Measurements from ENCODE around the gene NHERF2. TPM values are rescaled to one million over a fixed set of nuclear protein-coding genes. Genes with fewer than 3 reads are reported as not detected.

NHERF2 gene
- total RNA-seq, 2 experiments from 2014 or later, result 1.9 to 2.7 TPM

DNA sequence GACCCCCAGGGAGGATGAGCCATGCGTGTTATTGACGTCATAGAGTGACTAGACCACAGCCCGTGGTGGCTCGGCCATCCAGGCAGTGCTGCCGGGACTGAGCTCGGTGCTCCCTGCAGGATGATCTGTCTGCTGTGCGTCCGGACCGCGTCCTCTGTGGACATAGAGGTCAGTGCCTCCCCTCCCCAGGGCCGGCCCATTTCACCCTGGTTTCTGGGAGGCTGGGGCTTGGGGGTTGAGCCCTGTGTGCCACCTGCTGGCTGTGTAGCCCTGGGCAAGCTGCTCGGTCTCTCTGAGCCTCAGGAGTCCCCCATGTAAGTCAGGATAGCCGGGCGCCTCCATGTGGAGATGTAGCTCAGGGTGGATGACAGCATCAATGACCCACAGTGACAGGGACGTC, 29.4 kb downstream of the NHERF2 start:
- Mint-ChIP-seq H3K9me3 (ENCODE audit: low read depth) (no peaks in the 10 kb centered on the region), H3K4me1 (no peaks in the 10 kb centered on the region), H3K36me3 (ENCODE audit: low read depth) (peaks cover 1% of the 10 kb centered on the region), H3K27ac (no peak overlapping the region), H3K4me3 (no peak overlapping the region), H3K27me3 (no peaks in the 10 kb centered on the region)
- CTCF ChIA-PET, result no interaction called here
- DNase-seq (peak; percentile 19), ATAC-seq (no peak)
- intact Hi-C loops (cut with DNase I, micrococcal nuclease), result no loop called here
- POLR2A ChIA-PET, result no interaction called here

DNA sequence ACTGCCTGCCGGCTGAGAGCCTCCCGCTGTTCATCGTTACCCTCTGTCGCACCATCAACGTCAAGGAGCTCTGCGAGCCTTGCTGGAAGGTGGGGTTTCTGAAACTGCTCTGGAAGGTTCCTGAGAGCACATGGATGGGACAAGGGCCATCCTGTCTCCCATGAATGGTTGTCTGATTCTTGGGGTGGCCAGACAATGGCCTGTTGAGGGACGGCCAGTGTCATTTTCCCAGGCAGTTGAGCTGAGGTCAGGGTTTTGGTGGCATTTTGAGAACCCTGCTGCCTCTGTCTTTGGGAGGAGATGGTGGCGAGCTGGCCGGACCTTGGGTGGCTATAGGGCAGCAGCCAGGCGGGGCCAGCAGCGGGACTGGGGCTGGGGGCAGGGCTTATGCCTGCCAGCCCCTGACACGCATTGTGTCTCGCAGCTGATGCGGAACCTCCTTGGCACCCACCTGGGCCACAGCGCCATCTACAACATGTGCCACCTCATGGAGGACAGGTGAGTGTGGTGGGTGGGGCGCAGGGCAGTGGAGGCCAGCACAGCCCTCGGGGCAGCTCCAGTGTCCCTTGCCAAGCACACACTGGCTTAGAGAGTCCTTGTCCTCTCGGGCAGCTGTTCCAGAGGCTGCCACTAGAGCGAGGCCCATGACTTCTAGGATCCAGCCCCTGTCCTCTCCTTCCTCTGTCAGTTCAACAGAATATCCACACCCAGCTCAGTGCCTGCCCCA, 30.1 kb downstream of the NHERF2 start:
- ATAC-seq (no peak), DNase-seq (no peak)
- Mint-ChIP-seq H3K9me3 (ENCODE audit: low read depth) (no peaks in the 10 kb centered on the region), H3K27me3 (no peaks in the 10 kb centered on the region), H3K4me1 (no peaks in the 10 kb centered on the region), H3K4me3 (no peak overlapping the region), H3K27ac (no peak overlapping the region), H3K36me3 (ENCODE audit: low read depth) (peaks cover 1% of the 10 kb centered on the region)
- intact Hi-C loops (cut with DNase I, micrococcal nuclease), result no loop called here
- ChIA-PET POLR2A (no interaction called here), CTCF (interaction anchor here (0.6 to 0.7 kb wide), 2 partner anchors 37 to 485 kb away, joined by 3 read pairs; no protein-coding TSS in a partner anchor)

DNA sequence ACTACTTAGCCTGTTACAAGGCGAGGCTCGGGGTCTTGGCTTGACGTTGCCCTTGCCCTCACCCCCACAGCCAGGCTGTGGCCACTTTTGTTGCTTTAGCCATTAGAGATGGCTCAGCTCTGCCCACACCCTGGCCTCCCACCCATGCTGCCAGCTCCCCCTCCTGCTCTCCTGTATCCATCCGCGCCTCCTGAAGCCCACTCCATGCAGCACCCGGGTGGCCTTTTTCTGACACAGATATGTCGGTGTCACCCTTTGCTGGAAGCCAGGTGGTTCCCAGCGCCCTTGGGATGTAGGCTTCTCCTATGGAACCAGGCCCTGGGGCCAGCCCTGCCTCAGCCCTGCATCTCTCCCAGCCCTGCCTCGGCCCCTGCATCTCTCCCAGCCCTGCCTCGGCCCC, 30.7 kb downstream of the NHERF2 start:
- no peaks in the 10 kb centered on the region for H3K4me1 Mint-ChIP-seq
- POLR2A ChIA-PET, result no interaction called here
- no peak overlapping the region for H3K4me3 Mint-ChIP-seq
- no peaks in the 10 kb centered on the region for H3K9me3 Mint-ChIP-seq (ENCODE audit: low read depth)
- H3K27ac Mint-ChIP-seq, result no peak overlapping the region
- DNase-seq (no peak), ATAC-seq (no peak)
- CTCF ChIA-PET, result interaction anchor here (0.6 to 0.7 kb wide), 2 partner anchors 37 to 486 kb away, joined by 3 read pairs; no protein-coding TSS in a partner anchor
- peaks cover 1% of the 10 kb centered on the region for H3K36me3 Mint-ChIP-seq (ENCODE audit: low read depth)
- H3K27me3 Mint-ChIP-seq, result no peaks in the 10 kb centered on the region
- intact Hi-C loops (cut with DNase I, micrococcal nuclease), result no loop called here

DNA sequence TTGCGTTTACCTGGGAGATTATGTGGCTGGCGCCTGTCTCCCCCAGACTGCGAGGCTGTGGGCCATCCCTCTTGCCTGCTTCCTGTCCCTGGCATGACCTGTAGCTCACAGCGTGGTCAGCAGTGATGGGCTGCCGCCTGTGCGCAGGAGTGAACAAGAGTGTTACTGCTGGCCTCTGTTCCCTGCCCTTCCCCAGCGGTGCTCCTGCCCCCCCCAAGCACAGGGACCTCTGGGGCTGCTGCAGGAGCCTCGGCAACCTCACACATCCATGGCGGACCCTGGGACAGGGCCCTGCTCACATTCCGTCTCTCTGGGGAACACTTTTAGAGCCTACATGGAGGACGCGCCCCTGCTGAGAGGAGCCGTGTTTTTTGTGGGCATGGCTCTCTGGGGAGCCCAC, 31.7 kb downstream of the NHERF2 start:
- H3K27me3 Mint-ChIP-seq, result no peaks in the 10 kb centered on the region
- H3K4me3 Mint-ChIP-seq, result no peak overlapping the region
- ChIA-PET CTCF (no interaction called here), POLR2A (no interaction called here)
- no peaks in the 10 kb centered on the region for H3K9me3 Mint-ChIP-seq (ENCODE audit: low read depth)
- H3K4me1 Mint-ChIP-seq, result no peaks in the 10 kb centered on the region
- H3K27ac Mint-ChIP-seq, result no peak overlapping the region
- no peak for ATAC-seq
- peaks cover 1% of the 10 kb centered on the region for H3K36me3 Mint-ChIP-seq (ENCODE audit: low read depth)
- no peak for DNase-seq
- intact Hi-C loops (cut with DNase I, micrococcal nuclease), result no loop called here

DNA sequence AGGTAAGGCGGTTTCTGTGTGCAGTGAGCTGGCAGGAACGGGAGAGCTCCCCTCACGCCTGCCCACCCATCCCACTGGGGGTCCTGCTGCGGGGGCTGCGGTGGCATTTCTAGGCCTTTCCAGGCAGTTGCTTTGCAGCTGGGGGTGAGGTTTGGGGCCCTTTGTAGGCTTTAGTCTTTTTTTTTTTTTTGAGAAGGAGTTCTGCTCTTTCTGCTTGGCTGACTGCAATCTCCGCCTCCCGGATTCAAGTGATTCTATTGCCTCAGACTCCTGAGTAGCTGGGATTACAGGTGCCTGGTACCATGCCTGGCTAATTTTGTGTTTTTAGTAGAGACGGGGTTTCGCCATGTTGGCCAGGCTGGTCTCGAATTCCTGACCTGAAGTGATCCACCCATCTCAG, 32.2 kb downstream of the NHERF2 start:
- no peak overlapping the region for H3K27ac Mint-ChIP-seq
- H3K36me3 Mint-ChIP-seq (ENCODE audit: low read depth), result peaks cover 1% of the 10 kb centered on the region
- no peak overlapping the region for H3K4me3 Mint-ChIP-seq
- ChIA-PET CTCF (no interaction called here), POLR2A (no interaction called here)
- intact Hi-C loops (cut with DNase I, micrococcal nuclease), result no loop called here
- DNase-seq (no peak), ATAC-seq (no peak)
- no peaks in the 10 kb centered on the region for H3K27me3 Mint-ChIP-seq
- H3K9me3 Mint-ChIP-seq (ENCODE audit: low read depth), result no peaks in the 10 kb centered on the region
- no peaks in the 10 kb centered on the region for H3K4me1 Mint-ChIP-seq

DNA sequence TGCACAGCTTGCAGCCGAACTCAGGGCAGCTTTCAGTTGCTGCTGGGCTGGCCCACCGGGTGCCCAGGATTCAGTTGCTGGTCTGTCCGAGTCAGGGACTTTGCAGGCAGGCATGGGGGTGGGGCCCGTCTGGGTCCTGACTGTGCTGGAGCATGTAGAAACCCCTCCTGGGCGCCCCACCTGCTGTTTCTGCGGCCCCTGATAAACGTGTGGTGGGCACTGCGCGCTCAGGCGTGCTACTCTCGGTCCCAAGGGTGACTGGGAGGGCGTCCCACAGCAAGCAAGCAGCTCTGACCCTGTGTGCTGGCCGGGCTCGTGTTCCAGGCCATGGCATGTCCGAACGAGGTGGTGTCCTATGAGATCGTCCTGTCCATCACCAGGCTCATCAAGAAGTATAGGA, 33.6 kb downstream of the NHERF2 start:
- H3K27ac Mint-ChIP-seq, result no peak overlapping the region
- no peaks in the 10 kb centered on the region for H3K9me3 Mint-ChIP-seq (ENCODE audit: low read depth)
- ChIA-PET CTCF (no interaction called here), POLR2A (no interaction called here)
- no peaks in the 10 kb centered on the region for H3K27me3 Mint-ChIP-seq
- ATAC-seq (no peak), DNase-seq (no peak)
- no peak overlapping the region for H3K4me3 Mint-ChIP-seq
- intact Hi-C loops (cut with DNase I, micrococcal nuclease), result loop anchor here in 1 of 2 experiments (5.0 kb wide), 1 partner anchor 38 kb away; no protein-coding TSS in a partner anchor
- peaks cover 1% of the 10 kb centered on the region for H3K36me3 Mint-ChIP-seq (ENCODE audit: low read depth)
- H3K4me1 Mint-ChIP-seq, result no peaks in the 10 kb centered on the region

DNA sequence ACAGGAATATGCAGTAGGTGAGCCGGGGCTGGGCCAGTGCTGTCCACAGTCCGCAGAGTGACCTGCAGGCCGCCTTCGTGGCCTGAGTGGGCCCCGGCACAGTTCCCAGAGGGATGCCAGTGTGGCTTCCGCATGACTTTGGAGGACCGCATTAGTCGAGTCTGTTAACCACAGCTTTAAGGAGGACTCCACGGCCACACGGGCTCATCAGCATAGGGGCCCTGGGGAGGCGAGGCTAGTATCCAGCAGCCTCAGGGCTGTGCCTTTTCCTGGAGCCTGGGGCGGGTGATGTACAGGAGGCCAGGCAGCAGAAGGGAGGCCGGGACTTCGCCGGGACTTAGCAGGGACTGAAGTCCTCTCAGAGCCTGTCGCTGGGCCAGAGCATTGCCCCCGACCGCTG, 34.3 kb downstream of the NHERF2 start:
- POLR2A ChIA-PET, result no interaction called here
- H3K4me3 Mint-ChIP-seq, result no peak overlapping the region
- peaks cover 4% of the 10 kb centered on the region for H3K36me3 Mint-ChIP-seq (ENCODE audit: low read depth)
- CTCF ChIA-PET, result no interaction called here
- intact Hi-C loops (cut with DNase I, micrococcal nuclease), result loop anchor here in 1 of 2 experiments (1.0 to 5.0 kb wide), 2 partner anchors 11 to 39 kb away; no protein-coding TSS in a partner anchor
- H3K27ac Mint-ChIP-seq, result no peak overlapping the region
- no peaks in the 10 kb centered on the region for H3K27me3 Mint-ChIP-seq
- no peak for ATAC-seq
- no peak for DNase-seq
- H3K4me1 Mint-ChIP-seq, result no peaks in the 10 kb centered on the region
- no peaks in the 10 kb centered on the region for H3K9me3 Mint-ChIP-seq (ENCODE audit: low read depth)

DNA sequence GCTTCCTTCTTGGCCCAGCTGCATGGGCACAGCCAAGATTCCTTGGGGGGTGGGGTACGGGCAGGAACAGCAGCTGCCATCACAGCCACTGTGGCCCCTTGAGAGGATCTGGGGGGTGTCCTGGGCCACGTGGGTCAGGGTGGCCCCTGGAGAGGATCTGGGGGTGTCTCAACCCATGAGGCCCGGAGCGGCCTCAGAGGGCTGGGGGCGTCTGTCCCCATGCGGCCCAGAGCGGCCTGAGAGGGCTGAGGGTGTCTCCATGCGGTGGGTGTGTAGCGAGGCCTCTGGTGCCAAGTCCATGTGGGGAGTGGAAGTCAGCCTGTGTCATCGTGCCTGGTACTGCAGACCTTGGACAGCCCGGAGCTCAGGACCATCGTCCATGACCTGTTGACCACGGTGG, 34.8 kb downstream of the NHERF2 start:
- ChIA-PET POLR2A (no interaction called here), CTCF (no interaction called here)
- intact Hi-C loops (cut with DNase I, micrococcal nuclease), result loop anchor here in 1 of 2 experiments (1.0 to 5.0 kb wide), 2 partner anchors 11 to 39 kb away; no protein-coding TSS in a partner anchor
- peaks cover 9% of the 10 kb centered on the region for H3K36me3 Mint-ChIP-seq (ENCODE audit: low read depth)
- ATAC-seq (no peak), DNase-seq (no peak)
- H3K27me3 Mint-ChIP-seq, result no peaks in the 10 kb centered on the region
- no peak overlapping the region for H3K4me3 Mint-ChIP-seq
- H3K27ac Mint-ChIP-seq, result no peak overlapping the region
- H3K4me1 Mint-ChIP-seq, result no peaks in the 10 kb centered on the region
- H3K9me3 Mint-ChIP-seq (ENCODE audit: low read depth), result no peaks in the 10 kb centered on the region

DNA sequence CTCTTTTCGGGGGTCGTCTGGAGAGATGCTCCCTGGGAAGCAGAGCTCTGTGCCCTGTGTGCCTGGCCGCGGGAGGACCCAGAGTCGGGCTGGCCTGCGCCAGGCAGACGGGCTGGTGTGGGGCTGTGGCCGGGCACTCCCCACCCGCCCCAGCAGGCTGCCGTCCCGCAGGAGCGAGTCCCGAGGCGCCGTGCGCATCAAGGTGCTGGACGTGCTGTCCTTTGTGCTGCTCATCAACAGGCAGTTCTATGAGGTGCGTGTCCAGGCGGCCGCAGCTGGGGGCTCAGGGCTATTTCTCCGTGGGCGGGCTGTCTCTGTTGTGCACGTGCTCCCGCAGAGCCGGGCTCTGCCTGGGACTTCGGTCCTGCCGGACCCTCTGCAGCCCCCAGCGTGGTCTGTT, 36.1 kb downstream of the NHERF2 start:
- Mint-ChIP-seq H3K36me3 (ENCODE audit: low read depth) (peaks cover 15% of the 10 kb centered on the region), H3K27me3 (no peaks in the 10 kb centered on the region), H3K4me1 (no peaks in the 10 kb centered on the region), H3K27ac (no peak overlapping the region), H3K4me3 (no peak overlapping the region), H3K9me3 (ENCODE audit: low read depth) (no peaks in the 10 kb centered on the region)
- DNase-seq (no peak), ATAC-seq (no peak)
- POLR2A ChIA-PET, result interaction anchor here (0.6 kb wide), 1 partner anchor 674 kb away, joined by 3 read pairs; no protein-coding TSS in a partner anchor
- CTCF ChIA-PET, result interaction anchor here (0.6 kb wide), 1 partner anchor 12 kb away, joined by 3 read pairs; no protein-coding TSS in a partner anchor
- intact Hi-C loops (cut with DNase I, micrococcal nuclease), result loop anchor here in 1 of 2 experiments (5.0 kb wide), 1 partner anchor 40 kb away; no protein-coding TSS in a partner anchor

DNA sequence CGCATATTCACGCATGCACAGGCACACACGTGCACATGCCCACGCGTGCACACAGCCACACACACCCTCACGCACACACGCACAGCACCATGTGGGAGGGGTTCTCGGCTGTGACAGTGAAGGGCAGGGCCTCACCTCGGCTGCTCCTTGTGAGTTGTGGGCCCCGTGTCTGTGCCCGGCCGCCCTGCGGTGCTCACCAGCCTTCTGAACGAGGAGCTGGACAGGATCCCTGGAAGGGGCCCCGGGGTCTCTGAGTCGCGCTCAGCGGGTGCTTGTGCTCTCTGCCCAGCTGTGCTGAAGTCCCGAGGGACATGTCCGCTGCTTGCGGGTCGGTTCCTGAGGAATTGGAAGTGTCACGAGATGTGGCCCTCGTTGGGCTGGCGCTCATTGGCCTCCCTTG, 37.2 kb downstream of the NHERF2 start:
- Mint-ChIP-seq H3K27ac (no peak overlapping the region), H3K9me3 (ENCODE audit: low read depth) (no peaks in the 10 kb centered on the region), H3K36me3 (ENCODE audit: low read depth) (peaks cover 17% of the 10 kb centered on the region), H3K4me3 (no peak overlapping the region), H3K4me1 (no peaks in the 10 kb centered on the region), H3K27me3 (no peaks in the 10 kb centered on the region)
- ATAC-seq (no peak), DNase-seq (no peak)
- POLR2A ChIA-PET, result no interaction called here
- intact Hi-C loops (cut with DNase I, micrococcal nuclease), result loop anchor here in 1 of 2 experiments (5.0 kb wide), 1 partner anchor 42 kb away; no protein-coding TSS in a partner anchor
- CTCF ChIA-PET, result no interaction called here

DNA sequence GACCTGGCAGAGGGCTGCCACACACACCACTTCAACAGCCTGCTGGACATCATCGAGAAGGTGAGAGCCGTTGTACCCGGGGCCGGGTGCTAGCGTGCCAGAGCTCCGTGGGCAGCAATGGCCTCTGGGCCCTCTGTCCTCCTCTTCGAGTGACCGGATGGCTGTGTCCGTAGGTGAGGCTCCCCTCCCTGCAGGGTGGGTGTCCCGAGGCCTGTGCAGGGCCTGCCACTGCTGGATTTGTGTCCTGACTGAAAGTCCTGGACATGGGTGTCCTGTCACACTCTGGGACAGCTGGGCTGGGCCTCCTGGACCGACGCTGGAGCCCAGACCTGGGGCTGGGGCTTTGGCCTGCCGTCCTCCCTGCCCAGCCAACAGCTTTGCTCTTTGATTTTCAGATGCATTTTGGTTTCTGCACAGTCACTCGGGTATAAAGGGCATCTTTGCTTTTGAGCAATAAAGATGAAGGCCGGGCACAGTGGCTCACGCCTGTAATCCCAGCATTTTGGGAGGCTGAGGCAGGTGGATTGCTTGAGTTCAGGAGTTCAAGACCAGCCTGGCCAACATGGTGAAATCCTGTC, 37.8 kb downstream of the NHERF2 start:
- Mint-ChIP-seq H3K27ac (no peak overlapping the region), H3K27me3 (no peaks in the 10 kb centered on the region), H3K9me3 (ENCODE audit: low read depth) (no peaks in the 10 kb centered on the region), H3K4me1 (no peaks in the 10 kb centered on the region), H3K4me3 (no peak overlapping the region), H3K36me3 (ENCODE audit: low read depth) (peaks cover 19% of the 10 kb centered on the region)
- ATAC-seq, result no peak
- POLR2A ChIA-PET, result no interaction called here
- DNase-seq, result no peak
- CTCF ChIA-PET, result no interaction called here
- intact Hi-C loops (cut with DNase I, micrococcal nuclease), result loop anchor here in 1 of 2 experiments (5.0 kb wide), 1 partner anchor 42 kb away; no protein-coding TSS in a partner anchor

DNA sequence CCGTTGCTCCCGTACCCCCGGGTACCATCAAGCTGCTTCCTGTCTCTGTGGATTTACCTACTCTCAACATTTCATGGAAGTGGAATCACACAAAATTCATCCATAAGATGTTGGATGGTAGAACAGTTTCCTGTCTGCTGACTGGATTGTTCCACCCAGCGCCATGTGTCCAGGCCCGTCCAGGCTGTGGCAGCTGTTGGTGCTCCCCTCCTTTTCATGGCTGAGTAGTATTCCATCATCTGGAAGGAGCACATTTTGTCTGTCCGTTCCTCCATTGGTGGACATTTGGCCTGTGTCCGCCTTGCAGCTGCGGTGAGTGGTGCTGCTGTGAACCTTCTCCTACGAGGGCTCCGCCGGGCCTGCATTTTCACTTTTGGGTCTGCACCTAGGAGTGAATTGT, 39.4 kb downstream of the NHERF2 start:
- ChIA-PET CTCF (interaction anchor here (0.7 to 1.4 kb wide), 2 partner anchors 18 to 404 kb away, joined by 3 to 5 read pairs; partner anchors contain the start of genes NTHL1 and TSC2), POLR2A (no interaction called here)
- Mint-ChIP-seq H3K27me3 (no peaks in the 10 kb centered on the region), H3K9me3 (ENCODE audit: low read depth) (no peaks in the 10 kb centered on the region), H3K4me3 (no peak overlapping the region), H3K36me3 (ENCODE audit: low read depth) (peaks cover 19% of the 10 kb centered on the region), H3K4me1 (no peaks in the 10 kb centered on the region), H3K27ac (no peak overlapping the region)
- no peak for ATAC-seq
- intact Hi-C loops (cut with DNase I, micrococcal nuclease), result no loop called here
- DNase-seq, result no peak

Measured in activated CD4-positive, alpha-beta T cell treated with anti-CD3 and anti-CD28 coated beads for 36 hours (primary cell).